ENCODE results near the gene WDR62.

DNA sequence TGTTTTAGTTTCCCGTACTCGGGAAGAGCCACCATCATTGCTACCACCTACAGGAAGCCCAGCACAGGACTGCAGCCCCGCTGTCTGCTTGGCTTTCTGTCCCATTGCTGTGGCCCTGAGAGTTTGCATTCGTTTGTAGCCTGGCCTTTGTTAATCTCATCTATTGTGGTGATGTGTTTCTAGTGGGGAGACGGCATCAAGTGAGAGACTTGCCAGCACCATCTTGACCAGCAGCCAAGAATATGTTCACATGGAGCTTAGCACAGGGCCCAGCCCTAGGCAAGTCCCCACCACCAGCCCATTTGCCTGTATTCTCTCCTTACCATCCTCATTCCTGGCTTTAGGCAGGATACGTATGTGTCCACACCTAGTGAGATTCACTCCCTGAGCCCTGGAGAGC is 39.0 kb downstream of the WDR62 start:
- TF ChIP-seq, protein P1, sequence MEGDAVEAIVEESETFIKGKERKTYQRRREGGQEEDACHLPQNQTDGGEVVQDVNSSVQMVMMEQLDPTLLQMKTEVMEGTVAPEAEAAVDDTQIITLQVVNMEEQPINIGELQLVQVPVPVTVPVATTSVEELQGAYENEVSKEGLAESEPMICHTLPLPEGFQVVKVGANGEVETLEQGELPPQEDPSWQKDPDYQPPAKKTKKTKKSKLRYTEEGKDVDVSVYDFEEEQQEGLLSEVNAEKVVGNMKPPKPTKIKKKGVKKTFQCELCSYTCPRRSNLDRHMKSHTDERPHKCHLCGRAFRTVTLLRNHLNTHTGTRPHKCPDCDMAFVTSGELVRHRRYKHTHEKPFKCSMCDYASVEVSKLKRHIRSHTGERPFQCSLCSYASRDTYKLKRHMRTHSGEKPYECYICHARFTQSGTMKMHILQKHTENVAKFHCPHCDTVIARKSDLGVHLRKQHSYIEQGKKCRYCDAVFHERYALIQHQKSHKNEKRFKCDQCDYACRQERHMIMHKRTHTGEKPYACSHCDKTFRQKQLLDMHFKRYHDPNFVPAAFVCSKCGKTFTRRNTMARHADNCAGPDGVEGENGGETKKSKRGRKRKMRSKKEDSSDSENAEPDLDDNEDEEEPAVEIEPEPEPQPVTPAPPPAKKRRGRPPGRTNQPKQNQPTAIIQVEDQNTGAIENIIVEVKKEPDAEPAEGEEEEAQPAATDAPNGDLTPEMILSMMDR (IDR thresholded peaks at IDR 0.05): no peak
- no peak for TF ChIP-seq EP300 (IDR thresholded peaks at IDR 0.05)
- TF ChIP-seq POLR2A (IDR thresholded peaks at IDR 0.05): no peak

Data from tibial nerve (tissue), 4 donors.